ENCODE data around the gene SLC9A3.

DNA sequence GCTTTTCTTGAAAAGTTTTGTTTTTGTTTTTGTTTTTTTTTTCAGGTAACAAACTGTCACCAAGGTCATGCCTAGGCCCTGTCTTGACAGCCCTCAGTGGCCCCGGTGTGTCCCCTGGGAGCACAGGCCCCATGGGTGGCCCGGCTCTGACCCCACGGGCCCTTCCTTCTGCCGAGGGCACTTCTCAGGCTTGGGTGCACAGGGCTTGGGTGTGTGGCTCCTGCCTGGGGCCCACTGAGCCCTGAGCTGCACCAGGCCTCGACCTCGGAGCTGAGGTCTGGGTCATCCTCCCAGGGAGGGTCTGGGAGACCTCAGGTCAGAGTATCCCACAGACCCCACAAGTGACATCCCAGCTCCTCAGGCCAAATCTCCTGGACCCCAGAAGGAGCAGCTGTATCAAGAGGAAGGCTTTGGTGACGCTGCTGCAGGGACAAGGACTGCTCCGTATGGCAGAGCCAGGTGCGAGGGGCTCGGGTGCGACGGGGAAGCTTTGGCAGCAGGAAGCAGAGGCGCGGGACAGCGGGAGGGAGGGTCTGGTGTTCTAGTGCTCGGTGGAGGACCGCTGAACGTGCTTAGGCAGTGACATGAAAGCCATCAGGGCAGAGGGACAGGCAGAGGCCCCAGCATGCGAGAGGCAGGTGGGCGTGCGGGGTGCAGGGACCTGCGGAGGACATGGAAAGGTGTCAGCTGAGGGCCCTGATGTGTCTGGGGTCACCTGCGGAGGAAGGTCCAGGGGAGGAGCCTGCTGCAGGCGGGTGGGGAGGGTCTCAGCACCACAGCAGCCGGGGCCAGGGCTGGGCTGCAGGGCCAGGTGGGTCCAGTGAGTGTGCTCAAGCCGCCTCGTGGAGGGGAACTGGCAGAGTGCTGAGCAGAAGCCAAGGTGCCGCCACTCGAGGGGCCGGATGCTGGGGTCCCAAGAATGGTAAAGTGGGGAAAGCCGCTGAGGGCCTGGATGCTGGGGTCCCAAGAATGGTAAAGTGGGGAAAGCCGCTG lies 18.4 kb upstream of the SLC9A3 start:
- TF ChIP-seq, protein P1, sequence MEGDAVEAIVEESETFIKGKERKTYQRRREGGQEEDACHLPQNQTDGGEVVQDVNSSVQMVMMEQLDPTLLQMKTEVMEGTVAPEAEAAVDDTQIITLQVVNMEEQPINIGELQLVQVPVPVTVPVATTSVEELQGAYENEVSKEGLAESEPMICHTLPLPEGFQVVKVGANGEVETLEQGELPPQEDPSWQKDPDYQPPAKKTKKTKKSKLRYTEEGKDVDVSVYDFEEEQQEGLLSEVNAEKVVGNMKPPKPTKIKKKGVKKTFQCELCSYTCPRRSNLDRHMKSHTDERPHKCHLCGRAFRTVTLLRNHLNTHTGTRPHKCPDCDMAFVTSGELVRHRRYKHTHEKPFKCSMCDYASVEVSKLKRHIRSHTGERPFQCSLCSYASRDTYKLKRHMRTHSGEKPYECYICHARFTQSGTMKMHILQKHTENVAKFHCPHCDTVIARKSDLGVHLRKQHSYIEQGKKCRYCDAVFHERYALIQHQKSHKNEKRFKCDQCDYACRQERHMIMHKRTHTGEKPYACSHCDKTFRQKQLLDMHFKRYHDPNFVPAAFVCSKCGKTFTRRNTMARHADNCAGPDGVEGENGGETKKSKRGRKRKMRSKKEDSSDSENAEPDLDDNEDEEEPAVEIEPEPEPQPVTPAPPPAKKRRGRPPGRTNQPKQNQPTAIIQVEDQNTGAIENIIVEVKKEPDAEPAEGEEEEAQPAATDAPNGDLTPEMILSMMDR (IDR thresholded peaks at IDR 0.05 in 4 of 5, conservative IDR thresholded peaks at IDR 0.05 in 1 of 5) = no peak
- TF ChIP-seq POLR2A (IDR thresholded peaks at IDR 0.05) = no peak

Measured in gastrocnemius medialis (tissue), 4 donors.